ENCODE results near the gene UQCRC1. TPM values are rescaled to one million over a fixed set of nuclear protein-coding genes. Genes with fewer than 3 reads are reported as not detected.

The UQCRC1 gene
- total RNA-seq, 4 donors from 2014 or later, result 195 to 346 (median 302) TPM

DNA sequence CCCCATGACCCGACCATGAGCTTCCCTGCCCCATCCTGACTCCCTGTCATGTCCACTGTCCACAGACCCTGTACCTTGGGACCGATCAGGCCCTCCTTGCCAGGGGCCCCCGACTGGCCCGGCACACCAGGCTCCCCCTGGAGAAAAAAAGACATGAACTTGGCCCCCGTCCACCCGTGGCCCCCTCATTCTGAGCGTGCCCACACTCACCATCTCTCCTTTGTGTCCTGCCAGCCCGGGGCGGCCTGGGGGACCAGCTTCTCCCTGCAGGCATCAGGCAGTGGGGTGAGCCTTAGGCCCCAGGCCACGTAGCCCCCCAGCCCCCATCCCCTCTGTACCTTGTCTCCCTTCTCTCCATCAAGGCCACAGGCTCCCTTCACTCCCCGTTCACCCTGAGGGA, 41.9 kb downstream of the UQCRC1 start:
- no peak overlapping the region for H3K27ac ChIP-seq
- ATAC-seq, result no peak
- no peaks in the 10 kb centered on the region for H3K36me3 ChIP-seq
- no peaks in the 10 kb centered on the region for H3K27me3 ChIP-seq
- H3K4me1 ChIP-seq, result no peaks in the 10 kb centered on the region
- TF ChIP-seq EP300 (IDR thresholded peaks at IDR 0.05) (no peak), POLR2AphosphoS5 (IDR thresholded peaks at IDR 0.05) (no peak), CTCF (IDR thresholded peaks at IDR 0.05) (no peak), POLR2A (IDR thresholded peaks at IDR 0.05) (no peak)
- no peaks in the 10 kb centered on the region for H3K9me3 ChIP-seq
- 90% methylated on average over 7 of the region's 11 CpGs; no CpG with 5 or more reads in 1 of the 2 donors for WGBS, 2 donors (ENCODE audit: low coverage in 1 of 2)
- no peak overlapping the region for H3K4me3 ChIP-seq

GRCh38 chr3:48567090-48567489, 42.4 kb downstream of the UQCRC1 start:
- no peak for ATAC-seq
- no peaks in the 10 kb centered on the region for H3K4me1 ChIP-seq
- 89% methylated on average over 3 to 5 of the region's 5 CpGs for WGBS, 2 donors (ENCODE audit: low coverage in 1 of 2)
- H3K27me3 ChIP-seq, result no peaks in the 10 kb centered on the region
- no peak overlapping the region for H3K4me3 ChIP-seq
- H3K9me3 ChIP-seq, result no peaks in the 10 kb centered on the region
- no peak overlapping the region for H3K27ac ChIP-seq
- no peaks in the 10 kb centered on the region for H3K36me3 ChIP-seq
- TF ChIP-seq EP300 (IDR thresholded peaks at IDR 0.05) (no peak), POLR2AphosphoS5 (IDR thresholded peaks at IDR 0.05) (no peak), CTCF (IDR thresholded peaks at IDR 0.05) (no peak), POLR2A (IDR thresholded peaks at IDR 0.05) (no peak)

DNA sequence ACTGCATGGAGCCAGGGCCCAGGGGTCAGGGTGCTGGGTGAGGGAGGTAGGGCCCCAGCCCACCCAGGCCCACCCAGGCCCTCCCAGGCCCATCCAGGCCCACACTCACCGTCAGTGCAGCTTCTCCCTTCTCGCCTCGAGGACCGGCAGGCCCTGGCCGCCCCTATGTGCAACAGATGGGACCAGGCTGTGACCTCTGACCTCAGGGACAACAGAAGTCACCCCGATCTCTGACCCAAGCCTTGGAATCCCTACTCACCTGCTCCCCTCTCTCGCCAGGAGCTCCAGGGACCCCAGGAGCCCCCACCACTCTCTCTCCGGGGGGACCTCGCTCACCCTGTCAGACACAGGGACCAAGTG, 43.1 kb downstream of the UQCRC1 start:
- H3K27me3 ChIP-seq, result no peaks in the 10 kb centered on the region
- WGBS, 2 donors (ENCODE audit: low coverage in 1 of 2), result no CpG with 5 or more reads among the region's 9 CpGs
- no peaks in the 10 kb centered on the region for H3K9me3 ChIP-seq
- H3K27ac ChIP-seq, result no peak overlapping the region
- H3K36me3 ChIP-seq, result no peaks in the 10 kb centered on the region
- peaks cover 0 to 3% (median 0%) of the 10 kb centered on the region in 3 donors for H3K4me1 ChIP-seq
- H3K4me3 ChIP-seq, result no peak overlapping the region
- ATAC-seq, result no peak
- TF ChIP-seq EP300 (IDR thresholded peaks at IDR 0.05), result no peak
- no peak for TF ChIP-seq POLR2AphosphoS5 (IDR thresholded peaks at IDR 0.05)
- no peak for TF ChIP-seq POLR2A (IDR thresholded peaks at IDR 0.05)
- no peak for TF ChIP-seq CTCF (IDR thresholded peaks at IDR 0.05)

GRCh38 chr3:48565591-48566400, 43.6 kb downstream of the UQCRC1 start:
- H3K4me1 ChIP-seq, result peaks cover 0 to 9% (median 5%) of the 10 kb centered on the region in 3 donors
- ATAC-seq, result no peak
- no peak for TF ChIP-seq CTCF (IDR thresholded peaks at IDR 0.05)
- TF ChIP-seq POLR2A (IDR thresholded peaks at IDR 0.05), result no peak
- TF ChIP-seq POLR2AphosphoS5 (IDR thresholded peaks at IDR 0.05), result no peak
- no peak for TF ChIP-seq EP300 (IDR thresholded peaks at IDR 0.05)
- no peak overlapping the region for H3K4me3 ChIP-seq
- H3K9me3 ChIP-seq, result no peaks in the 10 kb centered on the region
- H3K27me3 ChIP-seq, result no peaks in the 10 kb centered on the region
- 31 to 47% methylated on average over 2 to 4 of the region's 7 CpGs for WGBS, 2 donors (ENCODE audit: low coverage in 1 of 2)
- H3K27ac ChIP-seq, result no peak overlapping the region
- H3K36me3 ChIP-seq, result no peaks in the 10 kb centered on the region

DNA sequence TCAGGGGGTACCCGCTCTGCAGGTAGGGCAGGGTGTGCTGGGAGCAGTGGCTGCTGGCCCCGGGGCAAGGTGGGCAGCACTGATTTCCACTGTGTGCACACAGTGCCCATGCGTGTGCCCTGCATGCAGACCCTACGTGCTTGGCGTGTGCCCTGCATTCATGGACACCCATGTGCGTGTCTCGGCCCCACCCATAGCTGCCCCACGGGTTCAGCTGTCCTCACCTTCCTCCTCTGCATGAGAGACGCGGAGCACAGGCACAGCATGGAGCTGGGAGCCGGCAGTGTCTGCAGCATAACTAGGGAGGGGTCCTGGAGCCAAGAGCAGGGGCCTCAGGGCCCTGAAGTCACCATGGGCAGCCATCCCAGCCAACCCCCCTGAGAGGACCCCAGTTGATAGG, 44.3 kb downstream of the UQCRC1 start:
- no peaks in the 10 kb centered on the region for H3K36me3 ChIP-seq
- no peaks in the 10 kb centered on the region for H3K9me3 ChIP-seq
- no peak overlapping the region for H3K4me3 ChIP-seq
- no peak for ATAC-seq
- WGBS, 2 donors (ENCODE audit: low coverage in 1 of 2), result no CpG with 5 or more reads among the region's 11 CpGs
- TF ChIP-seq CTCF (IDR thresholded peaks at IDR 0.05), result no peak
- no peak for TF ChIP-seq POLR2AphosphoS5 (IDR thresholded peaks at IDR 0.05)
- no peak for TF ChIP-seq EP300 (IDR thresholded peaks at IDR 0.05)
- TF ChIP-seq POLR2A (IDR thresholded peaks at IDR 0.05), result no peak
- no peak overlapping the region for H3K27ac ChIP-seq
- no peaks in the 10 kb centered on the region for H3K27me3 ChIP-seq
- peaks cover 0 to 15% (median 11%) of the 10 kb centered on the region in 3 donors for H3K4me1 ChIP-seq
